ENCODE results near the gene RAP1GDS1. TPM values are rescaled to one million over a fixed set of nuclear protein-coding genes. Genes with fewer than 3 reads are reported as not detected.

Gene RAP1GDS1
- total RNA-seq, 4 donors from 2014 or later: 33.3 to 48.4 (median 35.4) TPM

DNA sequence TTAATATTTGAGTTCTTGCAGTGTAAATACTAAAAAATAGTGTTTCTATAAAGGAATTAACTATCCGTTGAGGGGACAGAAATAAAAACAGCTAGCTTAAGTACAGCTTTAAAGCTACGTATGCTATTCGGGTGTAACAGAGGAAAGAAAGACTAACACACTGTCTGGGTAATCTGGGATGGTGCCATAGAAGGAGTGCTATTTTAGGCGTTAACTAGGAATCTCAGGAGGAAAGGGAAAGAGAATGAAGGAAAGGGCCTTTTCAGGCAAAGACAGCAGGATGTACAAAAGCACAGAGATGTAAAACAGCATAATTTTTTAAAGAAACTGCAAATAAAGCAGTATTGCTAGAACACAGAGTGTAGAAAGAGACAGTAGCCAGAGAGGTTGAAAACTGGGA lies 161.8 kb downstream of the RAP1GDS1 start:
- Histone ChIP-seq H3K4me1 (no peaks in the 10 kb centered on the region), H3K36me3 (peaks cover 0 to 46% (median 0%) of the 10 kb centered on the region in 3 donors), H3K27ac (no peak overlapping the region), H3K9me3 (no peaks in the 10 kb centered on the region), H3K4me3 (no peak overlapping the region), H3K27me3 (no peaks in the 10 kb centered on the region)
- no peak for TF ChIP-seq POLR2A (IDR thresholded peaks at IDR 0.05)
- TF ChIP-seq CTCF (IDR thresholded peaks at IDR 0.05): no peak
- DNase-seq: no peak

DNA sequence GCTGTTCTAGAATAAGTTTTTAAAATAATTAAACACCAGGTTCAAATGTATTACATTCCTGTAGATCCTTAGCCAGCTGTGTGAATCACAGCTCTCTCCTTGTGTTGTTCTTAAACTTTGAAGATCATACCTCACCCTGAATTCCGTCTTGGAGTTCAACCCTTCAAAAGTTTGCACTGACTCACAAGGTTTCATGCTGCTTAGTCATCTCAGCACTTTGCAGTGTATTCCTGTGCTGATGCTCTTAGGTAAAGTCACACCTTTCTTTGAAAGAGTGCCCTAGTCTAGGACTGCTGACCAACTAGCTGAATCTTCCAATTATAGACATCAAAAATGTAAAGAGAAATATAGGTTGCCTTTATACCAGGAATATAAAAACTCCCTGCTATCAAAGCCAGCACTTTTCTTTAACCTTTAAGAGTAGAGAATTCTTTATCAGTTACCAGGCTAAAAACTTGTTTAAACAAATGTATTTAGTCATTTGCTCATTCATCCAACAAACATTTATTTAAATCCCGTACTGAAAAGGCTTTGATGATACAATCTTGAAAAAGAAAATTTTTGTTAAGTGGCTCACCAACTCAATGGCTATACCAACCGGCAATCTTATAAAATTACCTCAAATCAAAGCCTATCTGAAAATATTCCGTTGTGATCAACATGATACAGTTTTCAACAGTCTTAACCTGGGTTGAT lies 169.7 kb downstream of the RAP1GDS1 start:
- no peaks in the 10 kb centered on the region for H3K27me3 ChIP-seq
- H3K4me1 ChIP-seq: no peaks in the 10 kb centered on the region
- no peak for DNase-seq
- TF ChIP-seq CTCF (IDR thresholded peaks at IDR 0.05) (no peak), POLR2A (IDR thresholded peaks at IDR 0.05) (no peak)
- H3K27ac ChIP-seq: no peak overlapping the region
- no peaks in the 10 kb centered on the region for H3K9me3 ChIP-seq
- H3K4me3 ChIP-seq: no peak overlapping the region
- peaks cover 0 to 14% (median 0%) of the 10 kb centered on the region in 3 donors for H3K36me3 ChIP-seq

DNA sequence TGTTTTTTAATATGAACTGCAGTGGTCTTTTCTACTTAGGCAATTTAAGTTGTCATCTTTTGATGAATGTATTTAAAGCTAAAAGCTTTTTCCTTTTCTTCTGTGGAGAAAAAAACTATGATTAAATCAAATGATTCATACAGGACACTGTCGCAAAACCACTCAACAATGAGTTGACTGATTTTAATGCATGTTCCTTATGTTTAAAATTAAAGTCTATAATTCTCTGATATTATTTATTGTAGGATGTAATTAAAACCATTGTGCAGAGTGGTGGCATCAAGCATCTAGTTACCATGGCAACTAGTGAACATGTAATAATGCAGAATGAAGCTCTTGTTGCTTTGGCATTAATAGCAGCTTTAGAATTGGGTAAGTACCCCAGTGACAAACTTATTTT lies 172.5 kb downstream of the RAP1GDS1 start:
- no peaks in the 10 kb centered on the region for H3K9me3 ChIP-seq
- DNase-seq: no peak
- no peaks in the 10 kb centered on the region for H3K4me1 ChIP-seq
- no peak overlapping the region for H3K27ac ChIP-seq
- H3K27me3 ChIP-seq: no peaks in the 10 kb centered on the region
- no peak for TF ChIP-seq CTCF (IDR thresholded peaks at IDR 0.05)
- TF ChIP-seq POLR2A (IDR thresholded peaks at IDR 0.05): no peak
- H3K4me3 ChIP-seq: no peak overlapping the region
- H3K36me3 ChIP-seq: peaks cover 0 to 23% (median 0%) of the 10 kb centered on the region in 3 donors

DNA sequence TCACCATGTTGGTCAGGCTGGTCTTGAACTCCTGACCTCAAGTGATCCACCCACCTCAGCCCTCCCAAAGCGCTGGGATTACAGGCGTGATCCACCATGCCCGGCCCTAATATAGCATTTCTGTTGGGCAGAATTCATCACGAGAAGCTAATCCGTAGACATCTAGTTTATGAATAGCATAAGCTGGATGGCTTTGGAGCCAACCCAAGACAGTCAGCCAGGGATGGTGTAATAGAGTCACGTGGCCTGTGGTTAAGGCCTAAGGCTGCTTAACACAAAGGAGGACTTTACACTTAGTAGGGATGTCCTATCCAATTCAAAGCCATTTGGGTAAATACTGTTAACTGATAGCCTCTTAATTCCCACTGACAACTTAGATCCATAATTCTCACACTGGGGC lies 173.6 kb downstream of the RAP1GDS1 start:
- peaks cover 0 to 23% (median 0%) of the 10 kb centered on the region in 3 donors for H3K36me3 ChIP-seq
- H3K27me3 ChIP-seq: no peaks in the 10 kb centered on the region
- no peak for DNase-seq
- H3K4me1 ChIP-seq: no peaks in the 10 kb centered on the region
- no peak overlapping the region for H3K27ac ChIP-seq
- no peak overlapping the region for H3K4me3 ChIP-seq
- no peaks in the 10 kb centered on the region for H3K9me3 ChIP-seq
- TF ChIP-seq POLR2A (IDR thresholded peaks at IDR 0.05): no peak
- TF ChIP-seq CTCF (IDR thresholded peaks at IDR 0.05): no peak

- no peak for DNase-seq
- H3K4me3 ChIP-seq: no peak overlapping the region
- TF ChIP-seq CTCF (IDR thresholded peaks at IDR 0.05) (no peak), POLR2A (IDR thresholded peaks at IDR 0.05) (no peak)
- no peaks in the 10 kb centered on the region for H3K9me3 ChIP-seq
- H3K4me1 ChIP-seq: peaks cover 0 to 27% (median 6%) of the 10 kb centered on the region in 4 donors
- no peaks in the 10 kb centered on the region for H3K27me3 ChIP-seq
- H3K27ac ChIP-seq: no peak overlapping the region
- peaks cover 0 to 12% (median 0%) of the 10 kb centered on the region in 3 donors for H3K36me3 ChIP-seq
Observed at GRCh38 chr4:98444371-98444770, 183.2 kb downstream of the RAP1GDS1 start.

Measured in Peyer's patch (tissue), 4 donors.